ENCODE measurements around the gene DAGLA.

Gene DAGLA

DNA sequence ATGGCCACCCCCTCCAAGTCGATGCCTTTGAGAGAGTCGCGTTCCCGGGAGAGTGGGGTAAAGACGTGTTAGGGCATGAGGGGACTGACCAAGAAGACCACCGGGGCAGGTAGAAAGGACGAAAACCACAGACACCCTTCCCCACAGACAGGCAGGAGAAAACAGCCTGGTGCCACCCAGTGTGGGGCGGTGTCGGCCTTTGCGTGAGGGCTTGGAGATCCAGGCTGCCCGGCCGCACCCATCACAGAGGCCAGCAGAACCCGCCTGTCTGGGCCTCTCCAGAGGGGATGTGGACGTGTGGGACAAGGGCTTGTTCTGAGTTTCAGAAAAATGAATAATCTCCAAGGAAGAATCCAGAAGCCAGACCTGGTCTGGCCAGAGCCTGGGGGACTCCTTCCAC lies 30.8 kb downstream of the DAGLA start:
- no peak for DNase-seq

DNA sequence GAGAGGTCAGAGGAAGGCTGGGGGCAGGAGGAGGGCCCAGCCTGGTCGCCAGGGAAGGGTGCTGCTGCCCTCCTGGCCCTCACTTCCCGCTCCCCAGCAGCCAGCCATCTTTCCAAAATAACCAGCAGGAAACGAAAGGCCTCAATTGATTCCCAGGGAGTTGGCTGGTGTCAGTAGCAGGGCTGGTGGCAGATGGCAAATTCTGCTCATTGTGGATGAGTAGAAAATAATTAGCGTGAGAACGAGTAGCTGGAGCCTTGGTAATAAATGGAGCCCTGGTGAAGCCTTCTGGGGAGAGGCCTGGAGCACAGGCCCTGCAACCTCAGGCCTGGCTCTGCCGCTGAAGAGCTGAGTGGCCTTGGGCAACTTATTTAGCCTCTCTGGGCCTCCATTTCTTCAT lies 31.3 kb downstream of the DAGLA start:
- no peak for DNase-seq

DNA sequence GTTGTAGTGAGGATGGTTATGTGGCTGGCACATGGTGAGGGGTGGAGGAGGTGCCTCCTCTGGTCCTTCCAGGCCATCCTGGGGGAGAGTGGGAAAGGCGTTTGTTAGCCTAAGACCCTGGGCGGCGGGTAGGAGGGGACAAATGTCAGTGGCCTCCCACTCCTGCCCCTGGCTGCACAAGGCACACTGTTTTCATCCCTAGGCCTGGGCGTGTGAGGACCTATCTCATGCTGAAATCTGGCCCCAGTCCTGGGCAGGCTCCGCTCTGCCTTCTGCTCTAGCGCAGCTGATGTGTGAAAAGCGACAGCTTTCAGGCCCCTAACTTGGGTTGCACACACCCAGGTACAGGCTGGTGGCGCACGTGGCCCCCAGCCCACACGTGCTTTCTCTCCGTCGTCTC lies 32.1 kb downstream of the DAGLA start:
- no peak for DNase-seq

DNA sequence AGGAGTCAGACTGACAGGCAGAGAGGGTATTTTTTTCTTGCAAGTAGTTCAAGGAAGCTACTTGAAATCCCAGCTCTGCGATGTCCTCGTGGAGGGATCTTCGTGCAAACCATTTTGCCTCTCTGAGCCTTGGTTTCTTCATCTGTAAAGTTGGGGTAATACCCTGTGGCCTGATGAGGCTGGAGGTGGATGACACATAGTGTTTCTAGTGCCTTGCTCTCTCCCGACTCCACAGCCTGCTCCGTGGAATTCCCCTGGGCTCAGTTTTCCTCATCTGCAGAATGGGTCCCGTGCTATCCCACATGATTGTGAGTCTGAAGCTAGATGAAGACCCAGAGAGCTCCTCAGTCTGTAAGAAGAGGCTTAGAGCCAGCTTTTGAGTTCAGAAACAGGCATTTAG lies 32.7 kb downstream of the DAGLA start:
- no peak for DNase-seq

DNA sequence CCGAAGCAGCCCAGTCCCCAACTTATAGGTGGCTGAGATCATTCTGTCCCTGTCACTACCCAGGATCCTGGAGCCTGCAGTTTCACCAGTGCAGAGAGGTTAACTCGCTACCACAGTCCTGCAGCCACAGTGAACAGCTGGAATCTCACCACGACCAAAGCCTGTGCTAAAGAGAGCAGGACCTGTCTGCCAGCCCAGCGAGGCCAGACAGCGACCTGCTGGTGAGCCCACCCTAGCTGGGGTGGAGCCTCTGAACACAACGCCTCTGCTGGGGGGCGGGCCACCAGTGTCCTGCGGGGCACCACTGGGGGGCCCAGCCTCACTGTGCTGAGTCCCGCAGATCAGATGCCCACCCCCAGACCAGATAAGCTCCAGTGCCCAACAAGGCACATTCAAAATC lies 33.3 kb downstream of the DAGLA start:
- no peak for DNase-seq

DNA sequence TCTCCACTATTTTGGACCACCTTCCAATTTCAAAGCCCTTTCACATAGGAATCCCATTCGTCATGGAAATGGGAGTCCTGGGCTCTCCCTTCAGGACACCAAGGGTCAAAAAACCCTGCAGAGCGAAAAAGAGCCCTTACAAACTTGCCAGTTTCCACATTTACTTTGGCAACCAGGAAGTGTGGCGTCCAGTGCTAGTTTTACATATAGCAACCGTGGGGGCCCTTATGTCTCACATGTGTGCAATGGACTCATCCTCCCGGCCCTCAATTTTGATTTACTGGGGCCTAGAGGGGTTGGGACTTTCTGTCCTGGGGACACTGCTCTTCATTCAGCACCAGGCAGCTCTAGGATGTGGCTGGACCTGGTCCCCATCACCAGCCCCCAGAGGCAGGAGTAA lies 33.7 kb downstream of the DAGLA start:
- no peak for DNase-seq

DNA sequence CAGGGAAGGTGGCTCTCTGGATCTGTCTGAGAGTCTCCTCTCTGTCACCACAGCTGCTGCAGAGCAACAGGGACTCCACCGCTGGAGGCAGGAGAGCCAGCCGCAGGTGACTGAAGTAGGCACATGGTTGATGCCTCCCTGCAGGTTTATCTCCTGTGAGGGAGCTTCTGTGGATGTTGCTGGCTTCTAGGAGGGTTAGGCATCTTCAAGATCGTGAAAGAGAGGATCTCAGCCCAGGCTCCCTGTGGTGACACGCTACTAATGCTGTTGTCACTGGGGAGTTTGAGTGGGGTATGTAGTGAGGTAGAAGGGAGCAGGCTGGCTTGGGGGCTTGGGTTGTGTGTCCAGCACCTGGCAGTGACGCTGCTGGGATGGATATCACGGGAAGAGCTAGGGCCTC lies 34.1 kb downstream of the DAGLA start:
- DNase-seq = no peak

DNA sequence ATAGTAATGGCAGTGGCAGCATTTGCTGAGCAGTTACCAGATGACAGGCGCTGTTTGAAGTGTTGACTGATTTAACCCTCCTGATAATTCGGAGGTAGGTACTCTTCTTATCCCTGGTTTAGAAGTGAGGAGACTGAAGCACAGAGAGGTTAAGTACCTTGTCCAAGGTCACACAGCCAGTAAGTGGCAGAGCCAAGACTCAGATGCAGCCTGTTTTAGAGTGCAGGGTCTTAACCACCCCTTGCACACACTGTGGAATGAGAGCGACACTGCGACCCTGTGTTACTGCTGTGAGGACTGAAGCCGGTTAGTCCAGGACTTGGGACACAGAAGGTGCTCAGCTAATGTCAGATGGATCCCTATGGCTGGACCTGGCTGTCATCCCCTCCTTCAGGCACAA lies 34.7 kb downstream of the DAGLA start:
- DNase-seq = no peak

DNA sequence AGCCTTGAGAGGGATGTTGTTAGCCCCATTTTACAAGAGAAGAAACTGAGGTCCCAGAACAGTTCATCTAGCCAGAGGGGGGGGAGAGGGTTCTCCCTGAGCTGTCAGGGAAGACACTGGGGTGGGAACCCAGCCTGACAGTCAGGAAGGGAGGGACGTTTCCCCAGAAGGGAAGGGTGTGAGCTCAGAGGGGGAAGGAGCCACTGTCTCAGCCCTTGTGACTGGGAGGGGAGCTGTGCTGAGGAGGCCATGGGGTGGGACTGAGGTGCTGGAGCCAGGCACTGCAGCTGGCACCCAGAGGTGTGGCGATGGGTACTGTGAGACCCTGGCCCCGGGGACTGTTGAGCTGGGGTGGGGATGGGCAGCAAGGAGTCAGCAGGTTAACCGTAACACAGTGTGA lies 35.7 kb downstream of the DAGLA start:
- no peak for DNase-seq

DNA sequence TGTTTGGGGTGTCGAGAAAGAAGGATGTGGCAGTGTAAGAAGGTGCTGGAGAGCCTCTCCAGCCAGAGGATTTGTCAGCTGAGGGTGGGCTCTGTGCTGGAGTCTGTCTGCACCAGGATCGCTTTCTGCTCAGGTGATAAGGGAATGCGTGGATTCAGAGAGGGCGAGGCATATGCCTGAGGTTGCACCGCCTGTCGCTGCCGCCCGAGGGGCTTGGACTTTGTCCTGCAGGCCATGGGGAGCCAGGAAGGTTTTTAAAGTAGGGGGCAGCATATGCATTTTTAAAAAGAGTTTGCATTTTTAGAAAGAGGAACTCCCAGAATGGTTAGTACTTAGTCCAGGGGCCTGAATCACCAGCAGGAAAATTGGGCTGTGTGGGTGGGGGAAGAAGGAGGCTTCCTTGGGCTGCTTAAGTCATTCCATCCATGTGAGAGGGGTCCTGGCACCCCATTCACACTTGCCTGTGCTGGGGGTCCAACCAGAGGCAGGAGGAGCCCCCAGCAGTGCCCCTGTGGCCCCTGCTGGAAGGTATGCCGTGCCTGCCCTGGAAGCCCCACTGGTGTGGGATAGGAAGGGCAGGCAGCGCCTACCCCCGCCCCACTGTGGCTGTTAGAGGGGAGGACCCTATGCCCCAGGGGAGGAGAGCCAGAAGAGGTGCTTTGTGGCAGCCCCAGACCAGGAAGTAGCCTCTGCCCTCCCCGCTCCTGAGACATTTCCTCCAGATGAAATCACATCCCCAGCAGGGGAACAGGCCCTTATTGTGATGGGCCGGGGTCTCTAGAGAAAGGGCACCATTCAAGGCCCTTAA lies 36.5 kb downstream of the DAGLA start:
- DNase-seq = no peak

DNA sequence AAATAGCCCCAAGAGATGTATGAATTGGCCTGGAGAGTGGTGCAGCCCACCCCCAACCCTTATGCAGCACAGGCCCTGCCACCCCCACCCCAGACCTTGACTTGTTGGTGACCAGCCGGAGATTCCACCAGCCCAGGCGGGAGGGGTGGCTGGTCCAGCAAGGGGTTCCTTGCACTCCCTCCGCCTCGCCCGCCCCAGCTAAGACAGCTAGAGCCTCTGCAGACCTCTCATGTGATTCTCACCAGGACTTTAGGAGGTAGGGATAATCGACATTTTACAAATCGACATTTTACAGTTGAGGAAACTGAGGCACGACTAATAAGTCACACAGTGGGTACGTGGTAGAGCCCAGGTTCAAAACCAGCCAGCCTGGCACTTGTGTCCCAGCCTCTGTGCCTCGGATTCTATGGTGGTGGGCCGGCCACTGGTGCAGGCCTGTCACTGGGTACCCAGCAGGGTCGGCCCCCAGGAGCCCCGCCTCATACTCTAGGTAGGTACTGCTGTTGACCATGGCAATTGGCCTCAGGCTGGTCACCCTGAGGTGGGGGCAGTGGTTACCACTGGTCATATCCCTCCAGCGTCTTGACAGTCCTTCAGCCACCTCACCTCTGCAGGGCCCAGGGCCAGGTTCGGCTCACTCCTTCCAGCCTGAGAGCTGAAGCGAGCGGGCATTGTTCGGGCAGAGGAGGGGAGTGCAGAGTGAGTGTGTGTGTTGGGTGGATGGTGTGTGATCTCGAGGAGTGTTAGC lies 37.3 kb downstream of the DAGLA start:
- no peak for DNase-seq

DNA sequence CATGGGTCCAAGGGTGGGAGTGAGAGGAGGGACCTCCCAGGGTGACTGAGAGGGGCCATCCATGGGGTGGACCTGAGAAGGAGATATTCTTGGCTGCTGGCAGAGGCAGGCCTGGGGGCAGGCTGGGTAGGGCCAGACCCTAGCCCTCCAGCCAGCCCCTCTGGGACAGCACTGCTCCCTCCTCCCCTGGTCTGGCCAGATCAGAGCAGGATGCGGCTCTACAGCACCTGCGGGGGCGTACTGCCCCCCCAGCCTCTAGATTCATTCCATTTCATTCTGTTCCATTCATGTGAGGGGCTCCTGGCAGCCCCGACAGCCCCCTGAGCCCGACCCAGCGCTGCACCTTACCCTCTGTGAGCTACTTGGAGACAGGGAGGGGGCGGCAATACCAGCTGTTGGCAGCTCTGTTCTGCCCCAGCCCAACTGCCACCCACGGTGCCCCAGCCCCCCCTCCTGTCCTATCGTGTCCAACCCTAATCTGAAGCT lies 37.9 kb downstream of the DAGLA start:
- no peak for DNase-seq

DNA sequence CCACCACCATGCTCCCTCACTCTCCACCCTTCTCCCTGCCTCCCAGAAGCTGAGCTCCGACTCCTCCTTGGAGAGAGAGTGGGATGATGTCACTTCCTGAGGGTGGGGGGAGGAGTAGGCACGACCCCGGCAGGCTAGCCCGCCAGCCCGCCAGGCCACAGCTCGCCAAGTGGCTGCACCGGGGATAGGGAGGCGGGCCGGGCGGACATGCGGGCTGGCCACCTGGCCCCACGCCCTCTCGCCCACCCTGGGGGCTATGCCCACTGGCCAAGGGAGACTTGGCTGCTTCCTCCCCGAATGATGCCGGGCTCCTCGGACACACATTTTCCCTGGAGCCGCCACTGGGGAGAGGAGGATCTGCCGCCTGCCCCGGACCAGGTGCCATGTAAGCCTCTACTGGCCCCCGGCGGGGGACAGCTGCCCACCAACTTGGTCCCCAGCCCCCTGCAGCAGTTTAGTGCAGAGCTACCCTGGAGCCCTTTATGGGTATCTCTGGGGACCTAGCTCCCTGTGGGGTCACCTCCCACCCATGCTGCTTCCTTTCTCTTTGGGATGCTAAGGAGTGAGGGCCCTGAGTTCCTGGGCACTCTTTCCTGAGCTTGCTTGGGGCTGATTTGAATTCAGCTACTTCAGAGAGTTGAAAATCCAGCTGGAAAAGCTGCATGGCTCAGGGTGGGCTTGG lies 38.6 kb downstream of the DAGLA start:
- DNase-seq = no peak

DNA sequence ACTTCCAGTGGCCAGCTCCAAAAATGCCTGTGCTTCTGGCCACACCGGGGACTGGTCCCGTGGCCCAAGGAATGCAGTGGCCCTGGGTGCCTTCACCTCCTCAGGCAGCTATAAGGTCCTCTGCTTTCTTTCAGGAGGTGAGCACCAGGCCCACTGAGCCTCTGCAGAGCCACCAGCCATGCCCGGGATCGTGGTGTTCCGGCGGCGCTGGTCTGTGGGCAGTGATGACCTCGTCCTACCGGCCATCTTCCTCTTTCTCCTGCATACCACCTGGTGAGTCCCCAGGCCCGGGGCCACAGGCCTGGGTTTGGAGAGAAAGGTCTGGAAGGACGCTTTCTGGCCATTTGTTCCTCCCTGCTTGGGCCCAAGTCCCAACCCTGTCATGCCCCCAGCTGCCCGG lies 39.8 kb downstream of the DAGLA start:
- no peak for DNase-seq

DNA sequence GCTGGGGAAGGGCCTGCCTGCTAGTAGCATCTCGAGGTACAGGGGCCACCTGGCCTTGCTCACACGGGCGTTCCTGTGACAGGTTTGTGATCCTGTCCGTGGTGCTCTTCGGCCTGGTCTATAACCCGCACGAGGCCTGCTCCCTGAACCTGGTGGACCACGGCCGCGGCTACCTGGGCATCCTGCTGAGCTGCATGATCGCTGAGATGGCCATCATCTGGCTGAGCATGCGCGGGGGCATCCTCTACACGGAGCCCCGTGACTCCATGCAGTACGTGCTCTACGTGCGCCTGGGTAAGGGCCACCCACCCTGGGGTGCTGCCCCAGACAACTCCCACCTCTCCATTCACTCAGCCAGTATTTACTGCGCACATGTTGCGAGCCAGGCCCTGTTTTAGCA lies 40.4 kb downstream of the DAGLA start:
- no peak for DNase-seq

DNA sequence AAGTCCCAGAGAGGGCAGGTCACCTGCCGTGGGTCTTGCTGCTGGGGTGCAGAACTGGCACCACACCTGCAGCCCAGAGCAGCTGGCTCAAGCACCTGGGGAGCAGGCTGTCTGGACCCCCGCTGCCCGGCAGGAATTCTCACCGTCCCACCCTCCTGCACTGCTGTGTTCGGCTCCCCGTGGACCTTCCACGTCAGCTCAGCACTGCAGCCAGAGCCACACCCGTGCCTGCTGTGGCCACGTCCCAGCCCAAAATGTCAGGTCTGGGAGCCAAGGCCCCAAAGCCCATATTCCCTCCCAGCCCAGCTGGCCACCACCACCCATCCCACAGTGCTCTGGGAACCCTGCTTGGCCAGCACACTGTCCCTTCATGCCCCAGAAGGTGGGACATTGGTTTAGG lies 44.2 kb downstream of the DAGLA start:
- no peak for DNase-seq

DNA sequence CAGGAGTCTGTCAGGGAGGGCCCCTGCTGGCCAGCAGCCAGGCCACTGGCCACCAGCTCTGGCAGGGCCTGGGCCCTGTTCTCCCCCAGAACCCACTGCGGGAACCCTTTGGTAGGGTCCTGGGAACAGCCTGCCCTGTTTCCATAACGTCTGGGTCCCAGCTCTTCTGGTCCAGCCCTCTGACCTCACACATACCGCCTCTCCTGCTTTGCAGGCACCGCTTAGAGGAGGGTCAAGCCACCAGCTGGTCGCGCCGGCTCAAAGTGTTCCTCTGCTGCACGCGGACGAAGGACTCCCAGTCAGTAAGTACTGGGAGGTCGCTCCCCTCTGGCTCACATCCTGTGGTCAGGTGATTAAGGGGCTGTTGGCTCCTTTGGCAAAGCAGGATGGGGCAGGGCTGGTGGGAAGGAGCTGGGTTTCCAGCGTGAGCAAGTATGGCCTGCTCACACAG lies 45.6 kb downstream of the DAGLA start:
- no peak for DNase-seq

DNA sequence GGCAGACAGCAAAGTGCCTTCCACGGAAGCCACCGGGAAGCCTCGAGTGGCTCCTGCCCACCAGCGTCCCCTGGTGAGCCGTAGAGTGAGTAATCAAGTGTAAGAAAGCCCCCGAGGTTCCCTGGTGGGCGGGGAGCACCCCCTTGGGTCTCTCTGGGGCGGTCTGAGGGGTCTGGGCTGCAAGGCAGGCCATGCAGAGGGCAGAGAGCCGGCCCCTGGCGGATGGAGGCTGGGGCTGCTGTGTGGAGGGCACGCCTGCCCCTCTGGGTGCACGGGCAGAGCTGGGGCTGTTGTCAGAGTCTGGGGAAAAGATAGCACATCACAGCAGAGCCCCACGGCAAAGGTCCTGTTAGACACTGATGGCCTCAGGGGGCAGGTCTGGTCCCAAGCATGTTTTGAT lies 46.6 kb downstream of the DAGLA start:
- DNase-seq = no peak

DNA sequence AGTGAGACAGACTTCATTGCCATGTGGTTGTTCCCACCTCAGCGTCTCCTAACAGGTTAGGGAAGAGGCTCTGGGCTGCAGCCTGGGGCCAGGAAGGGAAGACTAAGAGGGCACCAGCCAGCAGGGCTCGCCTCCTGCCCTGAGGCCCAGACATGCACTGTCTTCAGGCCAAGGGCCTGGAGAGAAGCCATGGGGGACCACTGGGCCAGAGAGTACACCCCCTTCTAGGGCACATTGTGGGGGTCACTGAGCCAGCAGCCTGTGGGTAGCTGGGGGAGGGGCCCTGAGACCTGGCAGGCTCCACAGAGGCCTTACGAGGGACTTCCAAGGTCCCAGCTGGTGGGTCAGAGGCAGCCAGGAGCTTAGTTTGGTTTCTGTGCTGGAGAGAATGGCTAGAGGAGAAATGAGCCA lies 47.2 kb downstream of the DAGLA start:
- DNase-seq = no peak

DNA sequence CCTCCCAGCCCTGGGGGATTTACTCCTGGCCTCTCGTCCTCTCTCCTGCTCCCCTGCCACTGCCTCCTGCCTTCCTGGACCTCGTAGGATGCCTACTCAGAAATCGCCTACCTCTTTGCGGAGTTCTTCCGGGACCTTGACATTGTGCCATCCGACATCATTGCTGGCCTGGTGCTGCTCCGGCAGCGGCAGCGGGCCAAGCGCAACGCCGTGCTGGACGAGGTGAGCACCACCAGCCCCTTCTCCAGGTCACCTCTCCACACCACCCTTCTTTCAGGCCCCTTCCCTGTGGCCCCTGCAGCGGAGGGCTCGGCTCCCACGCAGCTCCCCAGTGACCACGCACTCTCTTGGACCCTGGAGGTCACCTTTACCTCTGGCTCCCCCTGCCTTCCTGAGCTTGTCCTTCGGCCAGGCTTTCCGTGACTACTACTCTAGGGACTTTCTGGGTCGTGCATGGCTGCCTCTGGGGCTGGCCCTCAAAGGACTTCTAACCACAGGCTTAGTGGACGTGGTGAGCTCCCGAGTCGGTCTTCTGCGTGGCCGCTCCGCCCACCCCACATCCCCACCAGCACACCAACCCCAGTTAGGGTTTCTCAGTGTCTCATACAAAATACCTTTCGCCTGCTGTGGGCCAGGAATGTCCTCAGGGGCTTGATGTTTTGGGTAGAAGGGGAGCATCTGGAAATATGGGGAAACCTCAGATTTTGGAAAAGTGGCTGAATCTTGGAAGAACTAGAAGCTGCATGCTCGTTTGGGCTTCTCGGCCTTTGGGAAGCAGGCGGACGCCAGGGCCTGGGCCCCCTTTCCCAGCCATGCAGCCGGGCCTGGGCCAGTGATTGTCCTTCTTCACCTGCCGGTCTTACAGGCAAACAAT lies 48.1 kb downstream of the DAGLA start:
- DNase-seq = no peak

DNA sequence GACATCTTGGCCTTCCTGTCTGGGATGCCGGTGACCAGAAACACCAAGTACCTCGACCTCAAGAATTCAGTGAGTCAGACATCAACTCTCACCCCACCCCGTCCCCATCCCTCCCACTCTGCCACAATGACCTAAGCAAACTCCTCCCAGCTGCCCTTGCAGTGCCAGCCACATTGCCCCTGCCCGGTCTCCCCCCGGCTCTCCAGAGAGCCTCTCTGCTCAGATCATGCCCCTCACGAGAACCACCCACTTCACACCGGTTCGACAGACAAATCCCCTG lies 48.7 kb downstream of the DAGLA start:
- DNase-seq = no peak

DNA sequence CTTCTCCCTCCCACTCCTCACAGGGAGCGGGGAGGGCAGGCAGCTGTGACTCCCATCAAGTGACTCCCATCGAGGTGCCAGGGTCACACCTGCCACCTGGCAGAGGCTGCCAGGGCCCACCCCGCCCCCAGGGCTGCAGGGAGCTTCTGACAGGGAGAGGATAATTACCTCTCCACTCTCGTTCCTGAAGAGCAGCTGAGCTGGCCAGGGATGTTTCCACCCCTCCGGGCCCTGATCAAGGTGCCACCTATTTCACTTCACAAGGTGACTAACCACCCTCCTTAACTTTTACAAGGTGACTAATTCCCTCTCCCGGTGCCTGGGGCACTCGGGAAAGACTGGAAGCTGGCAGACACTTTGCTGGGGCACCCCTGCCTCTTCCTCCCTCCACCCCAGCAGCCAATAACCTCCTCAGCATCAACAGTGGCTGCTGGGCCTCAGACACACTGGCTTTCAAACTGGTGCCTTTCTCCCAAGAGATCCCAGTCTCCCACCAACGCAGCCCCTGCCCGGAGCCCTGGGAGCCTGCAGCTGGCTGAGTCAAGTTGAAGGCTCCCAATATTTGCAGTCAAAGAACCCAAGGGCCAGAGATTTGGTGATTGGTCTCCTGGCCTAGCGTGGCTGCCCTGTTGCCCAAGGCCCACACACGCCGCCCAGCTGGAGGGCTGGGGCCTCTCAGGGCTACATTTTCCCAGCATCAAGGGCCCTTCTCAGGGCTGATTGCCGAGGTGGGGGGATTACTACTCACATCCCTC lies 50.2 kb downstream of the DAGLA start:
- DNase-seq = peak; percentile 98

All from NCI-H510A (cell line).